WI38 (cell line): ENCODE data around the gene ACRBP.

Experiments used
- H3K4me3 ChIP-seq: 2 replicates; pipeline ENCODE4 v1.5.1; 2011; ENCODE audit warnings: low read depth, mild to moderate bottlenecking, control low read depth, low read length
- CTCF ChIP-seq: IDR thresholded peaks from 2 replicates; pipeline ENCODE4 v1.5.1; 2012; ENCODE audit warnings: low read depth, mild to moderate bottlenecking, control low read depth, low read length

ACRBP gene

DNA sequence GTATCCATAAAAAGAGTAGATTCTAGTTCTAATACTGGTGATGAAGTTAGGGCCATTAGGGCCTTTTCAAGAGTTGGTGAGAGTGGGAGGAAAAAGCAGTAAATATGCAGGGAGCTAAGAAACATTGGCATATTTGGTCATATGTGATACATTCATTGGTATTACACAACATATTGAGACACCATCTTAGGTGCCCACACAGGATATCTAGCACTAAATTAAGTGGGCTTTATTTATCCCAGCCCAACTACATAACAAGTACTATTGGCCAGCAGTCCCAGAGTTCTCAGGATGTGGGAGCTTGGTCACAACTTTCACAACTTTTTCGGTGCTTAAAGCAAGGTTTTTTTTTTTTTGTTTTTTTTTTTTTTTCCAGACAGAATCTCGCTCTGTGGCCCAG lies 17.7 kb upstream of the ACRBP start:
- no peak overlapping the region for H3K4me3 ChIP-seq
- TF ChIP-seq CTCF = no peak

DNA sequence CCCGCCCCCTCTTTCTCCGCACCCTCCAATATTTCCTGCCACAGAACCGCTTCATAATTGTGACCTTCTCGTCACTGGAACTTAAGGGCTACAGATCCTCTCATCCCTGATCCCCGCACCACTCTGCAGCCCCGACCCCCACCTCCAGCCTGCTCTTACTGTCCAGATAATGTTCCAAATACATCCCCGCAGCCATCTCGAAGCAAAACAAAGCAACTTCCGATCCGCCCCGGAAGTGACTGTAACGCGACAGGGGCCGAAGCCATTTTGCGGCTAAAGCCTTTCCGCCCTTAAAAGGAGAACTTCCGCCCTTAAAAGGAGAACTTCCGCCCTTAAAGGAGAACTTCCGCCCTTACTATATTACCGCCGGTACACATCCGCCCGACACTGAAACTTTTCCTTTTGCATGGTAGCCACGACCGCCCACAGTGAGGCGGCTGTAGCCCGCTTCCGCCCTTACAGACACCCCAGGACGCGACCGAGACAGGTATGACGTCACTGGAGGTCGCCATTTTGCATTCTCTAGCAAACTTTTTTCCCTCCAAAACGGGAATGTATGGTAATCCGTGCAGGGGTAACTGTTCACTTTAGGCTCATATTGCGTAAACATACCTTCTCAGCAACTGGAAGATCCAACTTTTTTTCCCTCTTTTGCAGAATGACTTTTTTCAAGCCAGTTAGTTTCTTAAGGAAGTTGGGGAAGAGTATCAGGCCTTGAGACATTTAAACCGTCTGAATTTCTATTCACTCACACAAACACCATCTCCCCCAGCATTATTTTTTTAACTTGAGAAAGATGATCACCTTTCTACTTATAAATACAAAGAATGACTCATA lies 15.9 kb upstream of the ACRBP start, which contains the start of gene ING4:
Gene ING4, minus strand, starts transcription at position 214 of the 837 bp plus-strand sequence. Its CDS starts 18 bp downstream, at position 196.
- peak within 1 kb of the TSS; percentile 82 for H3K4me3 ChIP-seq
- TF ChIP-seq CTCF = no peak

DNA sequence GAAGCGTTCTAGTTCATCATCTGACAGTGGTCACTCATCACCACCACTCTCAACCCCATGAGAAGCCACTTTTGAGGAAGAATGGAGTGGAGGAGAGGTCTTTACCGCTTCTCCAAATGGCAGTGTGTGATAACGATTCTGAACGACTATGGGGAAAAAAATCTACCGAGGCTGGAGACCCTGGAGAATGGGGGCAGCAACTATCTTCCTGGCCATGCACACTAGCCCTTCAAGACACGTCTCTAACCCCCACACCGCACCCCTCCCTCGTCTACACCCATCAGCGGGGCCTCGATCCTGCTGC lies 15.3 kb upstream of the ACRBP start:
- TF ChIP-seq CTCF = no peak
- H3K4me3 ChIP-seq = peak overlapping the region; percentile 82

GRCh38 chr12:6653987-6654386 lies 6.8 kb upstream of the ACRBP start:
- no peak overlapping the region for H3K4me3 ChIP-seq
- TF ChIP-seq CTCF = no peak

GRCh38 chr12:6653342-6653741 lies 6.1 kb upstream of the ACRBP start:
- H3K4me3 ChIP-seq = no peak overlapping the region
- TF ChIP-seq CTCF = no peak

DNA sequence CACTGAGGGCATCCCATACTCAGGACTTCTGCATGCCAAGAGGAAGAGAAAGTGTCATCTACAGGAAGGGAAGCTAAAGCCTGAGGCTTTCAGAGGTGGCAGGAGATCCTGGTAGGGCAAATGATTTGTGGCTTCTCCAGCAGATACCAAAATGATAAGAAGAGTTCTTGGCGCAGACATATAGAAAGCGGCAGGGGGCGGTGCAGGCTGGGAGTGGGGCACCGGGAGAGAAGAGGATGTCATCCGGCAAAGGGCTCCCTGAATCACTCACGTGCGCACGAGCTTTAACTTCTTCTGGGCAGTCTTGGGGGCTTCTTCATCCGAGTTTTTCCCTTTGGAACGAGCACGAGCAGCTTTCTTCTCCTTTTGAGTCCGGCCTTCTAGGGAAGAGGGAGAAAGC lies 5.2 kb upstream of the ACRBP start:
- no peak for TF ChIP-seq CTCF
- H3K4me3 ChIP-seq = no peak overlapping the region

DNA sequence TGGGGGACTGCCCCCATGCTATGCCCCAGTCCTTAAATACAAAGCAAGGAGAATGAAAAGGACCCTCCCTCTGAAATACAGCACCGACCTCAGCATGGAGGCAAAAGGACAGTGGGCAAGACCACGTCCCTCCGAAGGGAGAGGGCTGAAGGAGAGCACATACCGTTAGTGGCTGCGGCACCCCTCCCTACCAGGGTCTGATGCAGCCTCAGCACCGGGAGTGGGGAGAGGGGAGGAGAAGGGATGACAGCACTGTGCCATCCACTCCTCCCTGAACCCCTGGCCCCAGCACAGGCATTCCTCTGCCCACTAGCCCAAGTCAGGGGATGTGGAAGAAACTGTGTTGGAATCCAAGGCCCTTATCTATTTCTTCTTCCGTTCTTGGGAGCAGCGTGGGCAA lies 3.6 kb upstream of the ACRBP start:
- TF ChIP-seq CTCF = no peak
- H3K4me3 ChIP-seq = no peak overlapping the region
